CD4-positive, alpha-beta T cell (primary cell): Measurements from ENCODE around the gene CTTNBP2. TPM values are rescaled to one million over a fixed set of nuclear protein-coding genes. Genes with fewer than 3 reads are reported as not detected.

Experiments
- ATAC-seq: fragments of 200-7000 bp; cut with Tn5 transposase; one replicate; pipeline ENCODE4 v1.10.0; 2022; ENCODE audit warnings: mild to moderate bottlenecking; ENCODE audit not compliant: poor library complexity
- CTCF ChIA-PET: fragments of 350-600 bp; sonication (Branson Sonifier 250); formaldehyde crosslinking; loops from one replicate; lab custom pipeline; 2021; ENCODE audit warnings: antibody characterized with exemption, inconsistent platforms; lab: Charles Lee
- POLR2A ChIA-PET: fragments of 350-600 bp; sonication (Branson Sonifier 250); formaldehyde crosslinking; loops from one replicate; lab custom pipeline; 2021; ENCODE audit warnings: antibody characterized with exemption, inconsistent platforms; lab: Charles Lee
- DNase-seq, 14 experiments: peaks; one replicate each; pipeline ENCODE4 v3.0.0-alpha.2; 2013 to 2020; ENCODE audit warnings: mixed read lengths in 2 of 14
- H3K27ac ChIP-seq, 2 donors: one replicate each; pipeline versions ENCODE4 v1.5.1 to v1.7.0; 2013; ENCODE audit warnings: low read length in 2 of 2, low read depth in 1 of 2, mild to moderate bottlenecking in 1 of 2
- H3K27me3 ChIP-seq, 2 experiments: 1 replicate in 1 of 2; 2 replicates in 1 of 2; pipeline versions ENCODE4 v1.6.1 to v1.7.0; 2013; ENCODE audit warnings: low read length in 2 of 2, control low read depth in 1 of 2, mild to moderate bottlenecking in 1 of 2, moderate library complexity in 1 of 2; ENCODE audit not compliant: insufficient read depth in 2 of 2, control insufficient read depth in 1 of 2
- H3K36me3 ChIP-seq: one replicate; pipeline ENCODE4 v1.6.1; 2013; ENCODE audit warnings: low read length, control low read depth; ENCODE audit not compliant: insufficient read depth
- H3K4me1 ChIP-seq: one replicate; pipeline ENCODE4 v1.6.1; 2013; ENCODE audit warnings: low read length, control low read depth; ENCODE audit not compliant: insufficient read depth
- H3K4me3 ChIP-seq: one replicate; pipeline ENCODE4 v1.5.1; 2013; ENCODE audit warnings: mild to moderate bottlenecking, low read length, moderate library complexity
- H3K9me3 ChIP-seq, 2 experiments: 1 replicate in 1 of 2; 2 replicates in 1 of 2; pipeline versions ENCODE4 v1.6.1 to v1.7.0; 2013; ENCODE audit warnings: low read length in 2 of 2, mild to moderate bottlenecking in 2 of 2, control low read depth in 1 of 2, moderate library complexity in 1 of 2; ENCODE audit not compliant: control insufficient read depth in 1 of 2, insufficient read depth in 1 of 2
- H3K27ac Mint-ChIP-seq: one replicate; pipeline ENCODE4 v1.8.0; 2020; ENCODE audit warnings: mixed read lengths
- H3K27me3 Mint-ChIP-seq: one replicate; pipeline ENCODE4 v1.8.0; 2021; ENCODE audit warnings: mixed read lengths
- H3K36me3 Mint-ChIP-seq: one replicate; pipeline ENCODE4 v1.8.0; 2021; ENCODE audit warnings: low read depth, mixed read lengths
- H3K4me1 Mint-ChIP-seq: one replicate; pipeline ENCODE4 v1.8.0; 2021; ENCODE audit warnings: low read depth, mixed read lengths
- H3K4me3 Mint-ChIP-seq: one replicate; pipeline ENCODE4 v1.8.0; 2020; ENCODE audit warnings: mild to moderate bottlenecking, mixed read lengths
- H3K9me3 Mint-ChIP-seq: one replicate; pipeline ENCODE4 v1.8.0; 2020; ENCODE audit warnings: mixed read lengths
- CTCF ChIP-seq: fragments of 200-600 bp; IDR thresholded peaks from one replicate; pipeline ENCODE4 v1.8.0; 2022; ENCODE audit warnings: antibody characterized with exemption, mild to moderate bottlenecking
- intact Hi-C, 2 experiments: fragments of 100-400 bp; cut with DNase I in 1 of 2; cut with micrococcal nuclease in 1 of 2; formaldehyde crosslinking; loops; one replicate each; pipeline versions ENCODE4 v1.15.1 to v1.9.0; 2023 to 2025; cut with DNase I, micrococcal nuclease
- total RNA-seq, 174 experiments: library from RNA in 2 of 174; stranded (reverse) in 2 of 174; gene quantifications; one replicate each; pipeline ENCODE4 v1.2.3 and lab custom pipeline; 2021 to 2026

CTTNBP2 gene
- total RNA-seq, 2 experiments from 2014 or later: not detected

GRCh38 chr7:117902314-117902889 is 29.2 kb upstream of the CTTNBP2 start:
- H3K4me3 ChIP-seq: no peak overlapping the region
- ATAC-seq: no peak
- peaks cover 2% of the 10 kb centered on the region for H3K9me3 Mint-ChIP-seq
- no peaks in the 10 kb centered on the region for H3K9me3 ChIP-seq
- DNase-seq: no peak
- intact Hi-C loops: no loop called here
- H3K36me3 Mint-ChIP-seq: no peaks in the 10 kb centered on the region
- POLR2A ChIA-PET: no interaction called here
- CTCF ChIA-PET: no interaction called here
- H3K4me1 ChIP-seq: no peaks in the 10 kb centered on the region
- H3K27ac ChIP-seq: no peak overlapping the region
- H3K4me1 Mint-ChIP-seq: no peaks in the 10 kb centered on the region
- H3K27me3 Mint-ChIP-seq: no peaks in the 10 kb centered on the region
- H3K27me3 ChIP-seq: no peaks in the 10 kb centered on the region
- H3K36me3 ChIP-seq: no peaks in the 10 kb centered on the region
- H3K4me3 Mint-ChIP-seq: no peak overlapping the region
- no peak overlapping the region for H3K27ac Mint-ChIP-seq
- no peak for TF ChIP-seq CTCF

GRCh38 chr7:117901089-117901797 is 28.0 kb upstream of the CTTNBP2 start:
- no peaks in the 10 kb centered on the region for H3K9me3 ChIP-seq
- Mint-ChIP-seq H3K9me3 (peaks cover 2% of the 10 kb centered on the region), H3K36me3 (no peaks in the 10 kb centered on the region), H3K27ac (no peak overlapping the region), H3K4me1 (no peaks in the 10 kb centered on the region), H3K4me3 (no peak overlapping the region), H3K27me3 (no peaks in the 10 kb centered on the region)
- H3K27me3 ChIP-seq: no peaks in the 10 kb centered on the region
- ATAC-seq (no peak), DNase-seq (no peak)
- POLR2A ChIA-PET: no interaction called here
- no peaks in the 10 kb centered on the region for H3K4me1 ChIP-seq
- no peak overlapping the region for H3K27ac ChIP-seq
- CTCF ChIA-PET: no interaction called here
- no peaks in the 10 kb centered on the region for H3K36me3 ChIP-seq
- intact Hi-C loops: no loop called here
- no peak overlapping the region for H3K4me3 ChIP-seq
- TF ChIP-seq CTCF: no peak

GRCh38 chr7:117896339-117896738 is 23.1 kb upstream of the CTTNBP2 start:
- no peak overlapping the region for H3K4me3 Mint-ChIP-seq
- H3K9me3 Mint-ChIP-seq: peaks cover 4% of the 10 kb centered on the region
- H3K27me3 Mint-ChIP-seq: no peaks in the 10 kb centered on the region
- H3K27ac Mint-ChIP-seq: no peak overlapping the region
- H3K4me3 ChIP-seq: no peak overlapping the region
- no peak for TF ChIP-seq CTCF
- H3K4me1 Mint-ChIP-seq: no peaks in the 10 kb centered on the region
- no peak for DNase-seq
- H3K36me3 Mint-ChIP-seq: no peaks in the 10 kb centered on the region
- H3K9me3 ChIP-seq: no peaks in the 10 kb centered on the region
- POLR2A ChIA-PET: no interaction called here
- no peaks in the 10 kb centered on the region for H3K4me1 ChIP-seq
- H3K27me3 ChIP-seq: no peaks in the 10 kb centered on the region
- CTCF ChIA-PET: no interaction called here
- no peak for ATAC-seq
- H3K27ac ChIP-seq: no peak overlapping the region
- no peaks in the 10 kb centered on the region for H3K36me3 ChIP-seq
- intact Hi-C loops: no loop called here
